ENCODE measurements around the gene USP14. TPM values are rescaled to one million over a fixed set of nuclear protein-coding genes. Genes with fewer than 3 reads are reported as not detected.

The USP14 gene
- total RNA-seq, 1 experiment from 2014 or later = 83.8 TPM

DNA sequence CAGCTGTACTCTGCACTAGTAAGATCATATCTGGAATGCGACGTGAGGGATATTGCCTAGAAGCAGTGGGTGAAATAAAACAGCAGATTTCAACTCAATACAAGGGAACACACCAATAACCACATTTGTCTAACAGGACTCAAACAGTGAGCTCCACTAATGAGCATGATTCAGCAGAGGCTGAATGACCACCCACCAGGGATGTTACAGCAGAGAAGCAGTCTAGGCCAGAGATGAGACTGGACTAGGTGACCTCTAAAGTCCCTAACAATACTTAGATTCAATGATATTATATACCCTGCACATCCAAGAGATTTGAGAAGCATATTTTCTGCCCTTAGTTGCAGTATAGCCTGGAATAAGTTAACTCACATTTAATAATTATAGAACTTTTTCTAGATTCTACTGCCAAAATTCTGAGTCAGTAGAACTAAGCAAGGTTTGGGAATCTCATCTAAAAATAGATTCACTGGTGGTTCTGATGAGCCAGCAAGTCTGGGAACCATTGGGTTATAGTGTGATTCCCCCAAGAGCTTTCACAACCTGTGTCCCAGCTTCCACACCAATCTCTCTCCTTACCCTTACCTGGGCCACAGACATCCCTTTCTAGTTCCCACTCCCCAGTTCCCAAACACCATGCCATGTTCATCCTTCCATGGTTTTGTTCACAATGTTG is 103.2 kb downstream of the USP14 start:
- no peaks in the 10 kb centered on the region for H4K20me1 ChIP-seq (ENCODE audit: insufficient read depth)
- H3K27me3 ChIP-seq (ENCODE audit: insufficient read depth, low read depth) = no peaks in the 10 kb centered on the region
- no peaks in the 10 kb centered on the region for H3K4me1 ChIP-seq (replicated peaks; ENCODE audit: insufficient read depth)
- peaks cover 14% of the 10 kb centered on the region for H3K79me2 ChIP-seq (ENCODE audit: low read depth)
- H3K9me3 ChIP-seq (ENCODE audit: insufficient read depth, low read depth) = no peaks in the 10 kb centered on the region
- ChIA-PET CTCF (no interaction called here), POLR2A (ENCODE audit: unreplicated experiment) (no interaction called here)
- H2AFZ ChIP-seq = no peak overlapping the region
- no peak overlapping the region for H3K4me2 ChIP-seq
- no peaks in the 10 kb centered on the region for H3K9me2 ChIP-seq (ENCODE audit: insufficient read depth)
- H3K27ac ChIP-seq = no peak overlapping the region
- TF ChIP-seq, protein P1, sequence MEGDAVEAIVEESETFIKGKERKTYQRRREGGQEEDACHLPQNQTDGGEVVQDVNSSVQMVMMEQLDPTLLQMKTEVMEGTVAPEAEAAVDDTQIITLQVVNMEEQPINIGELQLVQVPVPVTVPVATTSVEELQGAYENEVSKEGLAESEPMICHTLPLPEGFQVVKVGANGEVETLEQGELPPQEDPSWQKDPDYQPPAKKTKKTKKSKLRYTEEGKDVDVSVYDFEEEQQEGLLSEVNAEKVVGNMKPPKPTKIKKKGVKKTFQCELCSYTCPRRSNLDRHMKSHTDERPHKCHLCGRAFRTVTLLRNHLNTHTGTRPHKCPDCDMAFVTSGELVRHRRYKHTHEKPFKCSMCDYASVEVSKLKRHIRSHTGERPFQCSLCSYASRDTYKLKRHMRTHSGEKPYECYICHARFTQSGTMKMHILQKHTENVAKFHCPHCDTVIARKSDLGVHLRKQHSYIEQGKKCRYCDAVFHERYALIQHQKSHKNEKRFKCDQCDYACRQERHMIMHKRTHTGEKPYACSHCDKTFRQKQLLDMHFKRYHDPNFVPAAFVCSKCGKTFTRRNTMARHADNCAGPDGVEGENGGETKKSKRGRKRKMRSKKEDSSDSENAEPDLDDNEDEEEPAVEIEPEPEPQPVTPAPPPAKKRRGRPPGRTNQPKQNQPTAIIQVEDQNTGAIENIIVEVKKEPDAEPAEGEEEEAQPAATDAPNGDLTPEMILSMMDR (conservative IDR thresholded peaks at IDR 0.05) = no peak
- TF ChIP-seq EZH2 (IDR thresholded peaks at IDR 0.05; ENCODE audit: low read depth) = no peak
- intact Hi-C loops (cut with micrococcal nuclease; ENCODE audit: unreplicated experiment) = loop anchor here (10.0 kb wide), 1 partner anchor 573 kb away; no protein-coding TSS in a partner anchor
- H3K36me3 ChIP-seq (ENCODE audit: low read depth) = peaks cover 21% of the 10 kb centered on the region
- DNase-seq = no peak
- H3K4me3 ChIP-seq = no peak overlapping the region
- H3F3A ChIP-seq (ENCODE audit: insufficient read depth, low read depth) = no peaks in the 10 kb centered on the region
- BruUV-seq (replicated peaks) = no TSS peak

Small RNA genes within 50 kb of the gene (microRNA-seq; reads per million reads assigned to microRNA genes)
- gene MIR8078 (ENCODE audit: borderline number of aligned reads, borderline replicate concordance) = not detected

Other genes with a start within 250 kb of the USP14 start
- gene TUBB8B, start 108.9 kb upstream of the USP14 start, total RNA-seq (2021) = not detected in 2 replicates
- 50.8 and 55.6 TPM in 2 replicates for gene THOC1, start 109.5 kb downstream of the USP14 start, total RNA-seq (2021)